Omental fat pad (tissue), 4 donors: Measurements from ENCODE around the gene DMGDH. TPM values are rescaled to one million over a fixed set of nuclear protein-coding genes. Genes with fewer than 3 reads are reported as not detected.

ENCODE experiments used
- ATAC-seq: fragments of 150-250 bp; one replicate; pipeline ENCODE4 v1.9.1; 2016; ENCODE audit warnings: mild to moderate bottlenecking, moderate library complexity; ENCODE audit not compliant: low FRiP score
- DNase-seq: peaks from one replicate; pipeline ENCODE4 v3.0.0-alpha.2; 2019; ENCODE audit warnings: low spot score
- CTCF ChIP-seq, 3 donors: fragments of 450-650 bp; IDR thresholded peaks; one replicate each; pipeline ENCODE4 v1.5.1; 2016 to 2017; ENCODE audit warnings: antibody characterized with exemption in 3 of 3, mild to moderate bottlenecking in 3 of 3, moderate library complexity in 2 of 3
- total RNA-seq, 4 donors: library from RNA; depleted of rRNA; stranded (reverse); fragments of >200 nt; gene quantifications; one replicate each; pipeline ENCODE4 v1.1.0, GENCODE V29; 2016

DMGDH gene
- total RNA-seq, 4 donors from 2014 or later = 2.8 to 13.9 (median 4.4) TPM

DNA sequence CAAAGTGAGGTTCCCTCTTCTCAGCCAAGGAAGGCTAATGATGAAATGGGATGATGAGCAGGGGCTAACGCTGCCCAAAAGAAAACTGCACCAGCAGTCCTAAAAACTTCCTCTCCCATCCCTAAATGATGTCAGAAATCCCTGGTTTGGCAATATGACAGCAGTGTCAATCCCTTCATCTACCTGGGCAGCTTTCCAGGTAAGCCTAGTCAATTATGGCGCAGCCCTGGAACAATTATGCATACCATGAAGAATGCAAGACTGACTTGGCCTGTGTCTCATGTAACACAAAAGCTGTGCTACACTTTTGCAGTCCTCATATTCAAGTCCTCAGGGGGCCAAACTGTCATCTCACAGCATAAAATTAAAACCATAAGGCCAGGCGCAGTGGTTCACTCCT is 7.0 kb downstream of the DMGDH start:
- TF ChIP-seq CTCF (IDR thresholded peaks at IDR 0.05) = no peak
- ATAC-seq (no peak), DNase-seq (no peak)

GRCh38 chr5:79059674-79060073 is 9.8 kb downstream of the DMGDH start:
- no peak for ATAC-seq
- TF ChIP-seq CTCF (IDR thresholded peaks at IDR 0.05) = no peak
- DNase-seq = no peak

- ATAC-seq = no peak
- no peak for TF ChIP-seq CTCF (IDR thresholded peaks at IDR 0.05)
- DNase-seq = no peak
These were observed 12.6 kb downstream of the DMGDH start for GRCh38 chr5:79056847-79057246.

DNA sequence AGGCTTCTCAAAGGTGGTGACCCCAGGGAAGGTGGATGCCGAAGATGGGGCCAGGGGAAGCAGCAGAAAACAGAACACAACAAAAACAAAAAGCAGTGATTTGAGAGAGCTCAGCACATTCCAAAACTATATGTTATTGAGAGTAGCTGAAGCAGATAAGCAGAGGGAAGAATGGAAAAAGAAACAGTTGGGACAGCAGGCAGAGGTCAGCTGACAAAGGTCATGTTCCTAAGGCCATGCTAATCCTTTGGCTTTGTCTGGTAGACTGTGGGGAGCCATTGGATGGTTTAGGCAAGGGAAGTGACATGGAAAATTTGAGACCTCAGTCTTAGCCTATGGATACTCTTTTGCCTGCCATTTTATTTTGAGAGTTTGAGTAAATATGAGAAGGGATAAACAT is 14.5 kb downstream of the DMGDH start:
- DNase-seq (no peak), ATAC-seq (no peak)
- TF ChIP-seq CTCF (IDR thresholded peaks at IDR 0.05) = no peak

GRCh38 chr5:79053321-79053720 is 16.2 kb downstream of the DMGDH start:
- DNase-seq (no peak), ATAC-seq (no peak)
- TF ChIP-seq CTCF (IDR thresholded peaks at IDR 0.05) = no peak

- no peak for TF ChIP-seq CTCF (IDR thresholded peaks at IDR 0.05)
- DNase-seq (no peak), ATAC-seq (no peak)
These were observed 19.0 kb downstream of the DMGDH start for GRCh38 chr5:79050498-79050897.

- ATAC-seq (no peak), DNase-seq (no peak)
- no peak for TF ChIP-seq CTCF (IDR thresholded peaks at IDR 0.05)
These were observed 21.0 kb downstream of the DMGDH start for GRCh38 chr5:79048437-79048836.
